HG03565 (cell line): ENCODE results near the gene PROZ.

Experiments used
- ATAC-seq: cut with Tn5 transposase; IDR thresholded peaks from one replicate; pipeline ENCODE4 v1.9.1; 2021; ENCODE audit warnings: mild to moderate bottlenecking, moderate library complexity; ENCODE audit not compliant: unreplicated experiment

Gene PROZ

GRCh38 chr13:113119822-113120189, 38.6 kb upstream of the PROZ start:
- ATAC-seq = no peak

GRCh38 chr13:113120300-113121182, 37.9 kb upstream of the PROZ start:
- no peak for ATAC-seq

- ATAC-seq = no peak
Measured at GRCh38 chr13:113121183-113121927, 37.1 kb upstream of the PROZ start.

GRCh38 chr13:113121928-113122471, 36.4 kb upstream of the PROZ start:
- no peak for ATAC-seq

- no peak for ATAC-seq
Measured at GRCh38 chr13:113122550-113123225, 35.8 kb upstream of the PROZ start, which contains the start of gene F10. TSS of gene F10 (plus strand) at chr13:113122799. CDS start at chr13:113122856, 57 bp downstream.

- ATAC-seq = no peak
Measured at GRCh38 chr13:113123226-113124201, 34.9 kb upstream of the PROZ start.

- no peak for ATAC-seq
Measured at GRCh38 chr13:113124211-113124970, 34.1 kb upstream of the PROZ start.

GRCh38 chr13:113125506-113126264, 32.8 kb upstream of the PROZ start:
- no peak for ATAC-seq

- ATAC-seq = no peak
Measured at GRCh38 chr13:113126265-113127150, 31.9 kb upstream of the PROZ start.

- no peak for ATAC-seq
Measured at GRCh38 chr13:113129480-113129879, 29.0 kb upstream of the PROZ start.

- no peak for ATAC-seq
Measured at GRCh38 chr13:113129921-113130750, 28.3 kb upstream of the PROZ start.

GRCh38 chr13:113135281-113135760, 23.1 kb upstream of the PROZ start:
- no peak for ATAC-seq

GRCh38 chr13:113137691-113138298, 20.7 kb upstream of the PROZ start:
- no peak for ATAC-seq

GRCh38 chr13:113138792-113139551, 19.5 kb upstream of the PROZ start:
- no peak for ATAC-seq

- ATAC-seq = no peak
Measured at GRCh38 chr13:113139577-113139976, 18.9 kb upstream of the PROZ start.
